Gastrocnemius medialis (tissue), 4 donors: ENCODE results near the gene ASIC2.

Experiments
- CTCF ChIP-seq, 5 experiments: fragments of 450-650 bp in 3 of 5; fragments of 200-600 bp in 2 of 5; sonication (generic) in 2 of 5; IDR thresholded peaks in 4 of 5; conservative IDR thresholded peaks in 1 of 5; 1 replicate in 4 of 5; 2 replicates in 1 of 5; pipeline ENCODE4 v1.5.1; 2016 to 2019; ENCODE audit warnings: antibody characterized with exemption in 5 of 5, mild to moderate bottlenecking in 3 of 5, moderate library complexity in 3 of 5
- POLR2A ChIP-seq, 2 donors: fragments of 450-650 bp; IDR thresholded peaks; one replicate each; pipeline ENCODE4 v1.6.1; 2017; ENCODE audit warnings: antibody characterized with exemption in 2 of 2, mild to moderate bottlenecking in 2 of 2, moderate library complexity in 2 of 2

DNA sequence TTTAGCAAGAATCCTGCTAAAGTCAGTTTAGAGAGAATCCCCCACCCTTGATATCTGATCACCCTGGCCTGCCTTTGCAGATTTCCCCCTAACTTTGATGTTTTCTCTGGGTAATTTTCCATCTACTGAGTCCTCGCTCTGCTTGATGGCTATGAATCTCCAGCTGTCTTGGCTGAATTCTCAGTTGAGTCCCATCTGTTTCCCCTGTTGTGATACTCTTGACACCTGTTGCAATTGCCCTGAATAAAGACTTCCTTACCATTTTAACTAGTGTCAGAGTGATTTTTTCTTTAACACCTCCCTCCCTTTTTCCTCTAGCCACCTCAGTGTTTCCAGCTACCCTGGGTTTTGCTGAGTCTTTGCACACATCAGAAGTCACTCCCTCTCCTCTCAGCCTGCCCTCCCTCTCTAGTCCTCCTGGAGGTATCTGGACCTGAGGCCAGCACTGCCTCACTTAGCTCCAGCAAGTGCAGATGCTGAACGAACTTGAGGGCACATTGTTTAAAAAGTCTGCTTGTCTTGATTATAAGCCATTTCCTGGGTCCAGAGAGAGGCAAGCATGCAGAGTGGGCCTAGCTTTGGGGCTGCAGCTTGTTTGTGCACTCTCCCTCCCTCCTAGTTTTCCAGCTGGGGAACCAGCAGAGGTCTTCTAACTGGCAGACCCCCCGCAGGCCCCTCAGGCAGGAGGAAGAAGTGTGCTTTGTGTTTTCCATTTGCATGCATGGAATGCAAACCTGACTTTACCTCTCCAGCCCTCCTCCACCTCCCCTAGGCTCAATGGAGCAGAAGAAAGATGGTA, 268.2 kb downstream of the ASIC2 start:
- TF ChIP-seq CTCF (IDR thresholded peaks at IDR 0.05 in 4 of 5, conservative IDR thresholded peaks at IDR 0.05 in 1 of 5) (no peak), POLR2A (IDR thresholded peaks at IDR 0.05) (no peak)
